Choroid plexus epithelial cell (primary cell): Measurements from ENCODE around the gene RBM6.
"Not testable (repeated sequence)": the region's sequence is repeated elsewhere in the genome, so short reads cannot be mapped to it uniquely, and the experiment has no call there.

ENCODE experiments used
- DNase-seq: peaks from one replicate; pipeline ENCODE4 v3.0.0-alpha.2; 2010; ENCODE audit warnings: low read depth
- H3K4me3 ChIP-seq: 2 replicates; pipeline ENCODE4 v1.5.1; 2011; ENCODE audit warnings: low read depth, mild to moderate bottlenecking, control low read depth, low read length, moderate library complexity
- CTCF ChIP-seq: conservative IDR thresholded peaks from 2 replicates; pipeline ENCODE4 v1.5.1; 2011; ENCODE audit warnings: low read depth, mild to moderate bottlenecking, control low read depth, inconsistent platforms, low read length, moderate library complexity

Gene RBM6

DNA sequence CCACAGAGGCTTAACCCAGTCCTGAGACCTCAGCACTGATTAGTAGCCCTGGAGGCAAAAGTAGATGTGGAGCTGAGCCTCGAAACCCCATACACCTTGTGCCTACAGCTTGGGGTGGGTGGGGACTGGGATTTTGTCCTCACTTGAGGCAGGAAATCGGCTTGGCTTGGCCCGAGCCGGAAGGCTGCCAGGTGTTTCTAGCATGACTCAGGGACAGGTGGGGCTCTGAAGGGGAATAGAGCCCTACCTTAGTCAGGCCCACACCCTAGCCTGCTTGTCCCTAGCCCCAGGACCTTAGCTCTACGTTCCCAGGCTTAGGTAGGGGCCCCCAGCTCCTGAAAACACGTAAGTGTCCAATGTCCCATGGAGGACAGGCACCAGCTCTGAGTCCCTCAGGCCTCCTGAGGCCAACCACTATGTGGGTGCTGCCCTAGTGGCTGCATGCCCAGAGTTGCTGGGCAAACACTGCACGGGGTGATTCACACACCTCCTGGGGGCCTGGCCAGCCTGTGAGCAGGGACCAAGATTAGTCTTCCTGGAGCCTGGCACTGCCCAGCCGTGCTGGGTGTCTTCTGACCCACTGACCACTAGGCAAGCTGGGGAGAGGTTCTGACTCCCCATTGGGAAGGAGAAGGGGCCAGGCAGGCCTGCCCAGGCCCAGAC is 39.3 kb upstream of the RBM6 start:
- no peak overlapping the region for H3K4me3 ChIP-seq
- TF ChIP-seq CTCF: no peak
- DNase-seq: no peak

DNA sequence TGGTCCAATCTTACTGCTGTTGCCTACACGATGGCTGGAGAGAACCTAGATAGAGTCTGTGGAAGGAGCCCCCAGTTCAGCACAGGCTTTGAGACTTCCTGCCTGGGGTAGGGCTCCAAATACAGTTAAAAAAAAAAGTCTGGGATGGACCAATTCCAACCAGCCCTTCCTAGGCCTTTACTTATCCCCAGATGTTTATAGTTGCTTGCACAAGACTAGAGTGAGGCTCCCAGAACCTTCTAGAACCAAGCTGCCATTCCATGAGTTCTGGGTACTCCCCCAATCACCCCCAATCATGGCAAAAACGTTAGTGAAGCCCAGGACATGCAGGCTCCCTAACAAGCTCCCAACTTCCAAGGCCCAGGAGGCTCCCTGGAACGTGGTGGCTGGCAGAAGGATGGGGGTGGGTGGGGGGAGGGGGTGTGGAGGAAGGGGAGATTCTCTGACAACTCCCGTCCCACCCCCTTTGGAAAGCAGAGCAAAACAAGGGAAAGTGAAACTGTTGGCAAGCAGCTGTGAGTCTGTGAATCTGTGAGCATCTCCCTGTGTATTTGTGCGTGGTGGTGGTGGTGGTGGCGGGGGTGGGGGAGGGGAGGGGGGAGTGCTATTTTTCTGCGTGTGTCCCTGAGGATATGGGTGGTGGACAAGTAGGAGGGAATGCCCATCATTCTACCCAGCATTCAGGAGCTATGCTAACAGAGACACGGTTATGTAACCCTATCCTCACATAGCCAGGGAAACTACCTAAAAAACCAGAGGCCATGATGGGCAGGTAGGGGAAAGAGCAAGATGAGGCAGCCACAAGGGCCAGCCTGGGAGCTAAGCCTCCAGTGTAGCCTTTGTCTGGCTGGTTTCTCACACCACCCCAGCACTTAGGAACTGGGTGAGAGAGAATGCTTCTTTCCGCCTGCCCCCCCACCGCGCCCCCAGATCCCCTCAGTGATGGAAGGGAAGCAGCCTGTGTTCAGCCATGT is 38.3 kb upstream of the RBM6 start:
- TF ChIP-seq CTCF: no peak
- no peak for DNase-seq
- no peak overlapping the region for H3K4me3 ChIP-seq

DNA sequence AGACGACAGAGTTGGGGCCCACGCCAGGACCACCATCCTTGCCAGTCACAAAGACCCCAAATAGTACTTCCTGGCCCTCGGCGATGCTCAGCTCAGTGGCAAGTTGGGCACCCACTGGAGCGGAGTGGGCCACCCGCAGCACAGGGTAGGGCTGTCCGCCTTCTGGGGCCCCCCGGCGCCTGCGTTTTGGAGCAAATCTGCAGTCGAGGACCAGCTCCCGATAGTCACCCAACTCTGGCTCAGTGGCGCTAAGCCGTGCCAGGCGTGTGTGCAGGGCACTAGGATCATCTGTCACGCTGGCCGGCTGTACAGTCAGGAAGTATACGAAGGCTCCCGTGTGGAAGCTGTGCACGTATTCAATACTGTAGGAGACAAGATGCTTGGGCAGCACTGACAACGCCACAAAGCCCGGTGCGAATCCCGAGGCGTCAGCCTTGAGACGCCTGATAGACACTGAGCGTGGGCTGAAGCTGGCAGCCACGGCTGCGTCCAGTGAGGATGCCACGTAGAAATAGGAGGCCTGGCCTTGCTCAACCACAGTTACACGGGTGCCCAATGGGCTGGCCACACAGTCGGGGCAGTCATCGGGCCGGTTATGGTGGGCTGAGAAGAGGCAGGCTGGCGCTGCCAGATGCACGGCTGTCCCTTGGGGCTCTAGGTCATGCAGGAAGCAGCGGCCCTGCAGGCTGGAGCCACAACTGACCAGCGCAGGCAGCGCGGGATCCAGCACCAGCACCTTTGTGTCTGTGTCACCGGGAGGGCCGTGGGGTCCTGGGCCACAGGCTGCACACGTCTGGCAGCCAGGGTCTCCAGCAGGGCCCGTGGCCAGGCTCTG is 37.2 kb upstream of the RBM6 start:
- H3K4me3 ChIP-seq: no peak overlapping the region
- no peak for DNase-seq
- no peak for TF ChIP-seq CTCF

- peak; percentile 29 for DNase-seq
- TF ChIP-seq CTCF: no peak
- peak within 1 kb of the TSS; percentile 48 for H3K4me3 ChIP-seq
Measured at GRCh38 chr3:49903451-49904424, 36.2 kb upstream of the RBM6 start, which contains the start of gene MST1R. MST1R (minus strand) TSS chr3:49903873; CDS start chr3:49903609, 264 bp downstream.

- DNase-seq, H3K4me3 ChIP-seq: not testable (repeated sequence)
Measured at GRCh38 chr3:49904448-49904847, 35.5 kb upstream of the RBM6 start.

- H3K4me3 ChIP-seq: peak overlapping the region; percentile 49
- DNase-seq: peak; percentile 48
- peak; percentile 80 for TF ChIP-seq CTCF
Measured at GRCh38 chr3:49906073-49906743, 33.7 kb upstream of the RBM6 start.
